GM21367 (cell line): ENCODE measurements around the gene FGF23.
A peak's percentile ranks its signal among the peaks of the same experiment; 100 is the strongest.

Experiments
- ATAC-seq: cut with Tn5 transposase; IDR thresholded peaks from one replicate; pipeline ENCODE4 v1.9.1; 2021; ENCODE audit not compliant: unreplicated experiment

The FGF23 gene

GRCh38 chr12:4320497-4320852 lies 59.0 kb downstream of the FGF23 start:
- ATAC-seq: peak; percentile 34
